DMS 273 (cell line): ENCODE results near the gene CREG2.

Source experiments
- DNase-seq: peaks from one replicate; lab custom pipeline; 2025; ENCODE audit not compliant: unreplicated experiment; lab: John Stamatoyannopoulos, UW

The CREG2 gene

GRCh38 chr2:101409699-101410098 lies 22.4 kb upstream of the CREG2 start:
- no peak for DNase-seq

- no peak for DNase-seq
These were observed 21.6 kb upstream of the CREG2 start for GRCh38 chr2:101408925-101409324.

- no peak for DNase-seq
These were observed 18.1 kb upstream of the CREG2 start for GRCh38 chr2:101405351-101405899.

GRCh38 chr2:101403745-101404144 lies 16.4 kb upstream of the CREG2 start:
- no peak for DNase-seq

GRCh38 chr2:101402630-101403029 lies 15.3 kb upstream of the CREG2 start:
- no peak for DNase-seq

- peak; percentile 39 for DNase-seq
These were observed 14.6 kb upstream of the CREG2 start for GRCh38 chr2:101401906-101402305.

GRCh38 chr2:101401326-101401665 lies 14.0 kb upstream of the CREG2 start:
- no peak for DNase-seq

- DNase-seq, result peak; percentile 38
These were observed 13.4 kb upstream of the CREG2 start for GRCh38 chr2:101400506-101401325.

- DNase-seq, result peak; percentile 54
These were observed 12.7 kb upstream of the CREG2 start for GRCh38 chr2:101400048-101400447.

- peak; percentile 91 for DNase-seq
These were observed 11.9 kb upstream of the CREG2 start for GRCh38 chr2:101399021-101399799.

- DNase-seq, result no peak
These were observed 11.0 kb upstream of the CREG2 start for GRCh38 chr2:101398116-101398821.

GRCh38 chr2:101396316-101396717 lies 9.0 kb upstream of the CREG2 start:
- DNase-seq, result no peak

GRCh38 chr2:101395545-101396315 lies 8.4 kb upstream of the CREG2 start:
- no peak for DNase-seq

GRCh38 chr2:101388232-101388631 lies 929 bp upstream of the CREG2 start:
- no peak for DNase-seq

GRCh38 chr2:101386599-101387150 lies 628 bp downstream of the CREG2 start:
- DNase-seq, result no peak

- no peak for DNase-seq
These were observed 4.2 kb downstream of the CREG2 start for GRCh38 chr2:101383016-101383541.

GRCh38 chr2:101382442-101382841 lies 4.9 kb downstream of the CREG2 start:
- DNase-seq, result no peak

- DNase-seq, result peak; percentile 29
These were observed 6.9 kb downstream of the CREG2 start for GRCh38 chr2:101380376-101380775.

- DNase-seq, result no peak
These were observed 8.2 kb downstream of the CREG2 start for GRCh38 chr2:101379091-101379490.

GRCh38 chr2:101375653-101376052 lies 11.7 kb downstream of the CREG2 start:
- DNase-seq, result no peak
